GM19395 (cell line): Measurements from ENCODE around the gene NLRP9.

ENCODE experiments used
- ATAC-seq: cut with Tn5 transposase; IDR thresholded peaks from one replicate; pipeline ENCODE4 v1.9.1; 2021; ENCODE audit warnings: mild to moderate bottlenecking, moderate library complexity; ENCODE audit not compliant: unreplicated experiment

Gene NLRP9

GRCh38 chr19:55674841-55675660 lies 63.2 kb downstream of the NLRP9 start, which contains the start of gene EPN1:
Gene EPN1, plus strand, starts transcription at chr19:55675226. Its CDS starts 3,402 bp downstream, at chr19:55678628.
- peak; percentile 56 for ATAC-seq

- no peak for ATAC-seq
Measured at GRCh38 chr19:55674459-55674840, 63.8 kb downstream of the NLRP9 start.

- no peak for ATAC-seq
Measured at GRCh38 chr19:55673889-55674288, 64.3 kb downstream of the NLRP9 start.

GRCh38 chr19:55673465-55673864 lies 64.7 kb downstream of the NLRP9 start:
- ATAC-seq: no peak

GRCh38 chr19:55672418-55672817 lies 65.8 kb downstream of the NLRP9 start:
- no peak for ATAC-seq

GRCh38 chr19:55671054-55671378 lies 67.2 kb downstream of the NLRP9 start:
- ATAC-seq: no peak

- ATAC-seq: no peak
Measured at GRCh38 chr19:55670280-55671053, 67.7 kb downstream of the NLRP9 start.

- ATAC-seq: no peak
Measured at GRCh38 chr19:55669418-55670279, 68.6 kb downstream of the NLRP9 start.

GRCh38 chr19:55668603-55669348 lies 69.4 kb downstream of the NLRP9 start:
- ATAC-seq: no peak

GRCh38 chr19:55667958-55668357 lies 70.2 kb downstream of the NLRP9 start:
- ATAC-seq: no peak

GRCh38 chr19:55667511-55667910 lies 70.7 kb downstream of the NLRP9 start:
- ATAC-seq: no peak

- no peak for ATAC-seq
Measured at GRCh38 chr19:55667006-55667381, 71.2 kb downstream of the NLRP9 start.

- ATAC-seq: no peak
Measured at GRCh38 chr19:55666343-55667005, 71.7 kb downstream of the NLRP9 start.

GRCh38 chr19:55663846-55664536 lies 74.2 kb downstream of the NLRP9 start:
- ATAC-seq: no peak

- ATAC-seq: no peak
Measured at GRCh38 chr19:55661826-55662225, 76.4 kb downstream of the NLRP9 start.

- no peak for ATAC-seq
Measured at GRCh38 chr19:55660991-55661390, 77.2 kb downstream of the NLRP9 start.

GRCh38 chr19:55660404-55660803 lies 77.8 kb downstream of the NLRP9 start:
- ATAC-seq: no peak

- ATAC-seq: no peak
Measured at GRCh38 chr19:55659822-55660221, 78.4 kb downstream of the NLRP9 start.

GRCh38 chr19:55658846-55659459 lies 79.2 kb downstream of the NLRP9 start:
- ATAC-seq: no peak
